HG03457 (cell line): ENCODE results near the gene COL5A1.
"Not testable (repeated sequence)": the region's sequence is repeated elsewhere in the genome, so short reads cannot be mapped to it uniquely, and the experiment has no call there.

Experiments
- ATAC-seq: cut with Tn5 transposase; IDR thresholded peaks from one replicate; pipeline ENCODE4 v1.9.1; 2021; ENCODE audit warnings: moderate number of reproducible peaks; ENCODE audit not compliant: unreplicated experiment

Gene COL5A1

DNA sequence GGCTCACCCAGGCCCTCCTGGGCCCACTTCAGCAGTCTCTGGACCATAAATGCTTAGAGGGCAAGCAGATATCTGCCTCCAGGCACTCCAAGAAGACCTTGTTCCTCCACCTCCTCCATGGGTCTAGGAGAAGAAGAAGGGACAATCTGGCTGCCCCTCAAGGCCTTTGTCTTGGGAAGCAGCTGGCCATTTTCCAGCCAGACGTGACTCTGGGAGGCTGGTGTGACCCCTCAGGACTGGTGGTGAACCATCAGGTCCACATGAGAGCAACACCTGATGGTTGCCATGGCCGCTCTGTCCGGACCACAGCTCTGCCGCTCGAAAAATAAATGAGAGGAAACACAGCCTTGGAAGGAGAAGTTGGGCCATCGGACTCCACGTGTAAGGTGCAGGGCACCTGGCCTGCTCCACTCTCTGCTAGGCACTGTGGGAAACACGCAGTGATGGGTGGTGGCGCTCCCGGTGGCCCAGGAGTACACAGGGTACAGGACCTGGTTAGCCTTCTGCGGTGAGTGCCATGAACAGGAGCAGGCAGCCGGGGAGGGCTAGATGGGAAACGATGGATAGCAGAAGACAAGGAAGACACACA lies 3.0 kb upstream of the COL5A1 start:
- ATAC-seq = no peak

DNA sequence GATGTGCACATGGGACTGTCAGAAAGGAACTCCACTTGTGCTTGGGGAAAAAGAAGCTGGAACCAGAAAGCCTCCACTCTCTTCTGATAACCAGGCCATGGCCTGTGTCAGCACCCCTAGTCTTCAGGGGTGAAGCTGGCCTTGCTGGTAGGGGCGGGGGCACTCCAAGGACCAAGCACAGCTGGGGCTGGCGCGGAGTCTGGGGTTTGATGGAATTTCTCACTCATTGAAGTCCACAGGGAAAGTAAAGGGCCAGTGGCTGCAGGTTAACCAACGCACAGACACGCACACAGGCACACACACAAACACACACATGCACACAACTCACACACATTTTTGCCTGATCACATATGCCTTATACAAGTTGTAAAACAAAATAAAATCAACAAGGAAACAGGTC lies 1.6 kb upstream of the COL5A1 start:
- ATAC-seq = no peak

DNA sequence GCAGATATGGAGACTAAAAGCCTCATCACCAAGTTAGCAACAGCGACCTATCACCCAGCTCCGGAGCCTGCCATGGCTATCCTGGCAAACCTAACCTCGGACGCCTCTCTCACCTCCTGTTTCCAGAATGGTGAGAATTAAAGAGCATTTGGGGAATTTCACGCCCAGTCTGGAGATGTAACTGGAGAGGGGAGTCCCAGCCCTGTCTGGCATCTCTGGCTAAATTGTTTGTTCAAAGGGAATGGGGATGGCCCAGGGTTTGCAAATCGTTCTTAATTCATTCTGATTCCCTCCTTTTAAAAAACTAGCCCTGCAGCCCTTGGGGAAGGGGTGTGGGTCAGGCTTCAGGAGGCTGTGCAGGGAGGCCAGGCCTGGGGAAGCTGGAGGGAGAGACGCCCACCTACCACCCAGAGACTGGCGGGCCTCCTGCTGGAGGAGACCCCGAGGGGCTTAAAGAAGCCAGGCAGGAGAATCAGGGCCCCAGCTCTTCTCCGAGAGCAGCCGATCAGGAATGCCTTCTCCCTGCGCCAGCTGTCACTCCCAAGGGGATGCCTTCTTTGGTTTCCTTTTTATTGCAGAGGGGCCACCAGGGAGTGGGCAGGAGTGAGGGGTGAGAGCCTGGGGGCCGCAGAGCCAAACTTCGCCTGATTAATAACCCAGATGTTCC lies 964 bp upstream of the COL5A1 start:
- no peak for ATAC-seq

DNA sequence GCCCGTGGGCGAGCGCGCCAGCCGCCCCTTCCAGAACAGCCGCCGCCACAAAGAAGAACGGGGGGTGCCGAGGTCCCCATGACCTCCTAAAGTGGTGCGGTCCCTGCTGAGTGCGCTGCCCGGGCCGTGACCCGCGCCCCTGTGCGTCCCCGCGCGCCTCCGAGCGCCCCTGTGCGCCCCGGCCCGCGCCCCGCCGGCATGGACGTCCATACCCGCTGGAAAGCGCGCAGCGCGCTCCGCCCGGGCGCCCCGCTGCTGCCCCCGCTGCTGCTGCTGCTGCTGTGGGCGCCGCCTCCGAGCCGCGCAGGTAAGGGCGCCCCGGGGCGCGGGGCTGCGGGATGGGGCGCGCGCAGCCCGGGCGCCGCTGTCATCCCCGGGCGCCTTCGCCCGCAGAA lies 384 bp downstream of the COL5A1 start:
- no peak for ATAC-seq

DNA sequence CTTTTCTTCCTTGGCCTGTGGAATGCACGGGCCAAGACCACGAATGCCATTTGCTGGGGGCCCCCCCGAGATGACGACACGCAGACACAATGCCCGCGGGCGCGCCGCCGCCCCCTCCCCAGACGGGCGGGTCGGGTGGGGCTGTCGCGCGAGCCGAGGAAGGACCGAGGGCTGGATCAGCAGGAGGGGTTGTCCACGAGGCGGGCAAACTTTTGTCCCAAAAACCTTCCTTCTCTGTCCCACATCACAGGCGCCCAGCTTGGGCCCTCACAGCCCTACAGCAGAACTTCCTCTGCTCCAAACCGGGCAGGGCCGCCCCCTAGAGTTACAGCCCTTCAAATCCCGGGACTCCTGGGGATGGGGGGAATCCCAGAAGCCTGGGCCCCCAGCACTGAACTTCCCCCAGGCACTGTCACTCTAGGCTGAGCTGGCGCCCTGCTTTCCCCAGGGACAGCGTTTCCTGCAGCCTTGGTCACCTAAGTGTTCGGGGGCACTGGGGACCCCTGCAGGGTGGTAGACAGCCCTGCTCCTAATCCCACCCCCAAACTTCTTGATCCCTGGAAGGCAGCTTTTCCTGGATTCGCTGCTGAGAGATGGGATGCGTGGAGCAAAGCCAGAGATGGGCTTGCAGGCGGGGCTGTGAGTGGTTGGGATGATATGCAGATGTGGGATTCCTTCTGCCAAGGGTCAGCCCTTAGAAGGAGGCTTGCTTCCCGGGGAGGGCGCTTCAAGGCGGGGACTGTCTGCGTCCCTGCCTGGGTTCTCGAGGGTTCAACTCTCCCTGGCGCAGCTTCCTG lies 980 bp downstream of the COL5A1 start:
- no peak for ATAC-seq

DNA sequence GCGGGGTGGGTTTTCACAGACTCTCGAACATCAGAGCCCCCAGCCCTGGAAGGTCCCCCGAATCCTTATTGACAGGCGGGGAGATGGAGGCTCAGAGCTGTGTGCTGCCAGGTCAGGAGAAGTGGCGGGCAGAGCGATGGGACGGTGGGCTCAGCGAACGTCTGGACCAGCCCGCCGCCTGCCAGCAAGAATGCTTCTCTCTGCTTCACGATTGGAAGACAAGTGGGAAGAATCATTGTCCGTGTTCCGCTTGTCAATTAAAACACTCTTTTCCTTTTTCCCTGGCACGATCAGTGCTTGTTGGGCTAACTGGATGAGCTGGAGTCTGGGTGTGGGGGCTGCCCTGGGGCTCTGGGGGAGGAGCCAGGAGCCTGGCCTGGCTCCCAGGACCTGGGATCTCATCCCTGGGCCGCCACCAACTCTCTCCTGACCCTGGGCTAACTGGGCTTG lies 1.6 kb downstream of the COL5A1 start:
- ATAC-seq = no peak

DNA sequence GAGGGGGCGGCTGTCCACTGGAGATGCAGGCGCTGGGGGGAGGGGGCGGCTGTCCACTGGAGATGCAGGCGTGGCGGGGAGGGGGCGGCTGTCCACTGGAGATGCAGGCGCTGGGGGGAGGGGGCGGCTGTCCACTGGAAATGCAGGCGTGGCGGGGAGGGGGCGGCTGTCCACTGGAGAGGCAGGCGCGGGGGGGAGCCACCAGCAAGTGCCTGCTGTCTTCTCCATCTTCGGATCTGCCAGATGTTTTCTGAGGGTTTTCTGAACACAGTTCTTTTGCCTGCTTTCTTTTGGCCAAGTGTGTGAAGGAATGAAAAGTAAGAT lies 2.8 kb downstream of the COL5A1 start:
- ATAC-seq = not testable (repeated sequence)

DNA sequence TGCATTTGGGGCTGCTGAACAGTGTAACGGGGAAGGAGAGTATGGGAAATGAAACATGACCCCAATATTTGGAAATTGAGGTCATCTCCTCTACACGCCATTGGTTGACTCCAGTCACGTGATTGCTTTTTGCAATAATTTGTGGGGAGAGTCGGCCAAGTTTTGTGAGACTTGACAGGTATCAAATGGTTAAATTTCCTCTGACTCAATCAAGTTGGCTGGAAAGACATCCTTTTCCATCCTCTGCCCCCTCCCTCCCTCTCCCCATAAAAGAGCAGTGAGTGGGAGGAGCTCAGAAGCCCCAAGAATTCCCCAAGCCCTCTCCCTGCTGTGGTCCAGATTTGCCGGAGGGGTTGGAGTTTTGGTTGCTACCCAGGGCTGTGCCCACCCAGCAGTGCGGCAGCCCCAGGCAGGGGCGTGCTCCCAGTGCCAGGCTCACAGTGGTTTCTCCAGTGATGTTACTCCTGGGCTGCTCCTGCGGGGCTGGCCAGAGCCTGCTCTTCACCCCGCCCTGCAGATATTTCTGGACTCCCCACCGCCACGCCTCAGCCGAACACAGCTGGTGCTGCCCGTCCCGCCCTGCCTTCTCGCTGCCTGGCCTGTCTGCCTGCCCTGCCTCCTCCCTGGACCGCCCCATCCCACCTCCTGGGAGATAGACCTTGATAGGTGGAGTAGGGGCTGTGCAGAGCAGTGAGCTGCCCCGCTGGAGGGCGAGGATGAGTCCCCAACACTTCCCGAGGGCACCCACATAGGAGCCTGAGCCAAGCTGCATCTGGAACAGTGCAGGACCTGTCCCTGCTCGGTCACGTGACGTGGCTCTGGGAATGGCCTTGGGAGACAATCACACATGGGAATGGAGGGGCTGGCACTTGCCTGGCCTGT lies 3.4 kb downstream of the COL5A1 start:
- ATAC-seq = no peak

DNA sequence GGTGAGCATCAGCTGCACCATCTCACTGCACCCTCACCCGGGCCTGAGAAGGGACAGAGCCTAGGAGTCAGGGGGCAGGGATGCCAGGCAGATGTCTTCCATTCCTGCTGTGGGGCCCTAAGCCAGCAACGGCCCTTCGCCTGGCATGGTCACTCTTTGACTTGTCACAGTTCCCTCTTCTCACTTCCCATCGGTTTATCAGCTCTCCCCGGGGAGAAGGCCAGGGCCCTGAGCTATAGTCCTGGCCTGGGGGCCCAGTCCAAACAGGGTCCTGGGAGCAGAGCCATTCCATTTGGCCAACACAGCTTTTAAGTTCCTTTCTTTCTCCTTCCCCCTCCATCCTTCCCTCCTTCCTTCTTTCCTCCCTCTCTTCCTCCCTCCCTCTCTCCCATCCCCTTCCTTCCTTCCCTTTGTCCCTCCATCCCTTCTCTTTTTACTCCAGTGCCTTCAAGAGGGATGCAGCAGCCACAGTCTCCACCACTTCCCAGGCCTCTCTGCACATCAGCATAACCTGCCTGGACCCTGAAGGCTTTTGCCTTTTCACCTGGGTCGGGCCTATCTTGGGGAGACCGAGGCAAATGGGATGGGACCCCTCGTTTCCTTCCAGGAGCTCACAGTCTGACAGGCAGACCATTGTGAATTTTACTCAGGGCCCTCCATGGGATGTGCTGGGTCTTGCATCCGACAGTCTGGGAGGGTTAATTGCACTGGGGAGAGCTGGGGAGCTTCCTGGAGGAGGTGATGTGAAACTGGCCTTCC lies 4.2 kb downstream of the COL5A1 start:
- ATAC-seq = no peak

DNA sequence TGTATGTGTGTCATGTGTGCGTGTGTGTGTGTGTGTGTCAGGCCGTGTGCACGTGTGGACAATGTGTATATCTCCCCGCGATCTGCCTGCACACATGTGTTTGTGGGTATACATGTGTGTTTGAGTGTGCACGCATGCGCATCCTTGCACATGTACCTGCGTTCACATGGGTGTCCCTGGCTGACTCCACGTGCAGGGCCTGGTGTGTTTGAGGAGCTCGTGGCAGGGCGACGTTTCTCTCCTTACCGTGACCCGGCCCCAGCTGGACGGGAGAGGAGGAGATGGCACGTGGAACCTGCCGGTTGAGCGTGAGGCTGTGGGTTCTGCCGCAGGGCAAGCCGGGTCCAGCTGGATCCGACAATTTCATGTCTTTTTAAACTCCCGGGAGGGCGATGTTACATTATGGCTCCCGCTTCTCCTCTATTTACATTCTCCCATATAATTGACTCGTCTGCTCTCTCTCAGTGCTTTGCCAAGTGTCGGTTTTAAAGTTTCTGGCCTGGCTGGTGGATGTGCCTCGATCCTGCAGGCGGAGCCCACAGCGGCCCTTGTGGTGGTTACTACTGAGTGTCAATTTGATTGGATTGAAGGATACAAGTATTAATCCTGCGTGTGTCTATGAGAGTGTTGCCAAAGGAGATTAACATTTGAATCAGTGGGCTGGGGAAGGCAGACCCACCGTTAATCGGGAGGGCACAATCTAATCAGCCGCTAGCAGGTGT lies 5.9 kb downstream of the COL5A1 start:
- ATAC-seq = no peak

DNA sequence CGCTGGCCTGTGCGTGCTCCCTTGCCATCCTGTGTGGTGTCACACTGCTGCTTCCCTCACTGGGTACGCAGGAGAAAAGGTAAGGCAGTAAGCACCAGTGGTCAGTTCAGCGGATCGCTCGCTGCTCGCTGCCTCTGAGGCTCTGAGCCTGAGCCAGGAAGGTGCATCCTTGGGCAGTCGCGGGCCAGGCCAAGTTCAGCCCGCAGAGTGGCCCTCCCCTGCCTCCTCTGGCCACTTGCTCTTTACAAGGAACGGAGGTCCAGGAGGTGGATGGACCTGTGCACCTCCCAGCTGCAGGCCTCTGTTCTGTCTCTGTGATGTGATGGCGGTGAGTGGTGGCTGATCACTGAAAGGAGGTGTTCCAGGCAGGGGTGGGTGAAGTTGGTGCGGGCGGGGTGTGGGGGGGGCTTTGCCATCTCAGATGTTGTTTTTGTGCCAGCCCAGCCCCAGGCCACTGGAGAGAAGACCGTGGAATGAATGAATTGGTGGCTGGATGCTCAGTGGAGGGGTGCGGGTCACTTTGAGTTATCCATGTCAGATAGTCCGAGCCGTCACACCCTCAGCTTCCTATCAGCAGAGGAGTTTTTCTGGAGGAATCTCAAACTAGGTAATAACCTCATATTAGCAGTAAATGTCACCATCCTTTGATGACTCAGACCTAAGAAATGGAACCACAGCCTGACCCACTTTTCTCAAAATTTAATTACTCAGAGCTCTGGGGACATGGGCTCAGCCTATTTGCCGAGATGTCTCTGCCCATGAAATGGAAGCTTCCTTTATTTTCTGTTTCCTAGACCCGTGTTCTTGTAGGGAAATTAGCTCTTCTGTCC lies 7.3 kb downstream of the COL5A1 start:
- ATAC-seq = no peak

DNA sequence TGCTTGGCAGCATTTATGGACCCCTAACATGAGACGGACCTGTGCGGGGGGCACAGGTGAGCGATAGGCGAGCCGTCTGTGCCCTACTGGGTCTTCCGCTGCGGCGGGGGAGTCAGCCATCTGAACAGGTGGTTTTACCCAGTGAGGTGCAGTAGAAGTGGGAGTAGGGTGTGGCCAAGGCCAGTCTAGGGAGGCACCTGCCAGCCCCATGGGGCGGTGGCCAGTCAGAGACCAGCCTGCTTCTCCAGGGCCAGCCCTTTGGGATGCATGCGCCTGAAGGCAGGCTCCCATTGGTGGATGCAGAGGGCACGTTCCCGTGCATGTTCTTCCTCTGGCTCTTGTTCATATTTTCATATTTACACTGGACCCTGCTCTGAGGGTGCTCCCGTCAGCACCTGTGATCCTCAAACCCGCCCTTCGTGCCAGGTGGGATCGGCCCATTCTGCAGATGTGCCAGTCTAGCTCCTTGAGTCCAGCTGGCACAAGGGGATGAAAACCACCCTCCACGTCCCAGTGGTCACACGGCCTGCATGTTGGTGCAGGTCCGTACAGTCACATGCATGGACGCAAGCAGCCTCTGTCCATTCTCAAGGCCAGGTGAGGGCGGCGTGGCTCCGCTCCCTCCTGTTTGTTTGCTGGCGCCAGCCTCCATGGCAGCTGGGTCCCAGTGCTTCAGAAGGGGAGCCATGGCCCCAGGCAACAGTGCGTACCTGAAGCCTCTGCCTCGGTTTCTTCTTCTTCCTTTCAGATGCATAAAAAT lies 9.0 kb downstream of the COL5A1 start:
- ATAC-seq = no peak

DNA sequence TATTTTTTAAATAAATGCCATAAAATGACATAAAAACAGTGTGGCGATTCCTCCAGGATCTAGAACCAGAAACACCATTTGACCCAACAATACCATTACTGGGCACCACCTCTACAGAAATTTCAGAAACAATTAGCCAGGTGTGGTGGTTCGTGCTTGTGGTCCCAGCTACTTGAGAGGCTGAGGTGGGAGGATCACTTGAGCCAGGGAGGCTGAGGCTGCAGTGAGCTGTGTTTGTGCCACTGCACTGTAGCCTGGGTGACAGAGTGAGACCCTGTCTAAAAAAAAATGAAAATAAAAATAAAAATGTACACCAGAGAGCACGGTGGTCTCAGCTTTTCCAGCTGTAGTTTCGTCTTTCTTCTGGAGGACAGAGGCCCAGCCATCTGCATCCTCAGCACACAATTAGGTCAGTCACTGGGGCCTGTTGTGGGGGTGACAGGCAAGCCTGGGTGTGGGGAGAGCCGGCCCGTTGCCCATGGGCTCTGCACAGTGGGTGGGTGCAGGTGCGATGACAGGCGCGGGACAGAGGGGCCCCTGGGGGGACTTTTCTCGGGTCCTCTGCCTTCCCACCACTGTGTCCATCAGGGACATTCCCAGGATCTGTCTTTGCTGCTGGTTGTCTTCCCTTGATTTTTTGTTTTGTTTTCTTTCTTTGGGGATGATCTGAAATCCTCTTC lies 9.8 kb downstream of the COL5A1 start:
- no peak for ATAC-seq

DNA sequence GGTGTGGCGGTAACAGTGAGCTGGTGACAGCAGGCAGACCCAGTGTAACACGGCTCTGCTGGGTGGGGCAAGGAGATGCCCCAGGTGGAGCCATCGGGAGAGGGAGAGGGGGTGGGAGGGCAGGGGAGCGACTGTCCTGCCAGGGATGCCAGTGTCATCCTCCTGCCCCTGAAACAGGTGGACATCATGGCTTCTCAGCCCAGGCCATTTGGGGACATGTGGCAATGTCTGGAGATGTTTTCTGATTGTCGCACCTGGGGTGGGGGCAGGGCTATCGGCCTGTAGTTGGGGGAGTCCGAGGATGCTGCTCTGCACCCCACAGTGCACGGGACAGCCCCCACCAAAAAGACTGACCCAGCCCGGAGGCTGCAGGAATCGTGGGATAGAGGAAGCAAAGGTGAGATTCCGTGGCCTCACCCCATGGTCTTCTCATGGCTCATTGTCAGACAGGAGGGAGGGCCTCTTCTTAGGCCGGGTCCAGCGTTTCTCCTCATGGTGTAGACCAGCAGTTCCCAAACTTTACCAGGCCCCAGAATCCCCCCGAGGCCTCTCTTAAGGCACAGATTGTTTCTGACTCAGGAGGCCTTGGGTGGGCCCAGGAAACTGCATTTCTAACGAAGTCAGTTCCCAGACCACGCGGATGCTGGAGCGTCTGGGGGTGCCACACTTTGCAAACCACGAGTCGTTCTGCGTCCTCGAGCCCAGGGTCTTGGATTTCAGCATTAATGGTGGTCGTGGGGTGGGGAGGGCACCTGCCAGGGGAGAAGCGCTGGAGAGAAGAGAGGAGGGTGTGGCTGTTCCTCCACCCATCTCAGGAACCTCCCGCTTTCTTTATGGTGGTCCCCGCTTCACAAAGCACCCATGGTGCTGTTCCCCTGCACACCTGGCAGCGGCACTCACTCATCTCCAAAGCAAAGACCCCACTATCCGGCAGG lies 11.0 kb downstream of the COL5A1 start:
- no peak for ATAC-seq

DNA sequence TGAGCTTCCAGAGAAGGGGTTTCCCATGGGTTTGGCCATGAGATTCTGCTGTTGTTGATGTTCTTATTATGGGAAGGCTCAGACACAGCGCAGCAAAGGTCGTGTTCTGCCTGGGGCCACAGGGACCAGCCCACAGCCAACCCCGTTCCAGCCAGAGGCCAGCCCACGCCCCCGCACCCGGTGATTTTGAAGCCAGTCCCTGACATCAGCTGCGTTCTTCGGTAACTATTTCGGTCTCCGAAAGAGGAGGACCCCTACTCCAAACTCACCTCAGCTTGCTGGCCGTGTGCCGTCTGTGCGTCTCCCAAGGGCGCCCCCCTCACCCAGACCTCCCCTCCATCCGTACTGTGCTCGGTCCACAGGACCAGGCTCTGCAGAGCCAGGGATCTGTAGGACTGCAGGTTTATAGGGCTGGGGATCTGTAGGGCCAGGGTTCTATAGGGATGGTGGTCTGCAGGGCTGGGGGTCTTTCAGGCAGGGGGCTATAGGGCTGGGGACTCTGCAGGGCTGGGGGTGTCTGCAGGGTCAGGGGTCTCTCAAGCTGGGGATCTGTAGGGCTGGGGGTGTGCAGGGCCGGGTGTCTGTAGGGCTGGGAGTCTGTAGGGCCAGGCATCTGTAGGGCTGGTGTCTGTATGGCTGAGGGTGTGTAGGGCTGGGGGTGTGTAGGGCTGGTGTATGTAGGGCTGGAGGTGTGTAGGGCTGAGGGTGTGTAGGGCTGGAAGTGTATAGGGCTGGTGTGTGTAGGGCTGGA lies 11.8 kb downstream of the COL5A1 start:
- ATAC-seq = no peak

DNA sequence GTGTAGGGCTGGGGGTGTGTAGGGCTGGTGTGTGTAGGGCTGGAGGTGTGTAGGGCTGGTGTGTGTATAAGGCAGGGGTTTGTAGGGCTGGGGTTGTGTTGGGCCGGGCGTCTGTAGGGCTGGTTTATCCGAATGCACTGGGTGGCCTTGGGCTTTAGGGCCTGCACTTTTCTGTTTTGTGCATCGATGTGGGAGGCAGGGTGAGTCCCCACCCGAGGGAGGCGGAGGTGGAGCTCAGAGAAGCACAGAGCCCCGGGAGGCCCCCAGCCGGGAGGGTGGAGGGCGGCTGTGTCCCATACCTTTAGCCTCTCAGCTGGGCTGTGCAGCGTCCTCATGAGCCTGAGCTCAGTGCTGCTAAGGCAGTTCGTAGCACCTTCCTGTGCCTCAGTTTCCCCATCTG lies 13.5 kb downstream of the COL5A1 start:
- no peak for ATAC-seq
